H9 (cell line): ENCODE results near the gene OCSTAMP. TPM values are rescaled to one million over a fixed set of nuclear protein-coding genes. Genes with fewer than 3 reads are reported as not detected.

Experiments
- DNase-seq: peaks from one replicate; pipeline ENCODE4 v3.0.0-alpha.2; 2017
- H2AFZ ChIP-seq: one replicate; pipeline ENCODE4 v1.6.1; 2013; ENCODE audit warnings: mild to moderate bottlenecking, low read length, control low read depth, moderate library complexity
- H2AK5ac ChIP-seq: 2 replicates; pipeline ENCODE4 v1.6.1; 2013; ENCODE audit warnings: low read length, control low read depth, mixed read lengths; ENCODE audit not compliant: insufficient read length
- H2BK120ac ChIP-seq: one replicate; pipeline ENCODE4 v1.6.1; 2013; ENCODE audit warnings: low read depth, mild to moderate bottlenecking, low read length, control low read depth, inconsistent platforms; ENCODE audit not compliant: poor library complexity, severe bottlenecking
- H2BK12ac ChIP-seq: 2 replicates; pipeline ENCODE4 v1.6.1; 2013; ENCODE audit warnings: low read length, control low read depth, mixed read lengths, low read depth; ENCODE audit not compliant: insufficient read length
- H2BK15ac ChIP-seq: 2 replicates; pipeline ENCODE4 v1.6.1; 2013; ENCODE audit warnings: low read depth, low read length, control low read depth
- H2BK20ac ChIP-seq: one replicate; pipeline ENCODE4 v1.6.1; 2013; ENCODE audit warnings: low read depth, mild to moderate bottlenecking, low read length, control low read depth, inconsistent platforms; ENCODE audit not compliant: poor library complexity, severe bottlenecking
- H2BK5ac ChIP-seq: 2 replicates; pipeline ENCODE4 v1.6.1; 2013; ENCODE audit warnings: low read length, control low read depth, mixed read lengths; ENCODE audit not compliant: insufficient read length
- H3K14ac ChIP-seq: 2 replicates; pipeline ENCODE4 v1.6.1; 2013; ENCODE audit warnings: low read length, control low read depth; ENCODE audit not compliant: insufficient read depth
- H3K18ac ChIP-seq: 2 replicates; pipeline ENCODE4 v1.6.1; 2013; ENCODE audit warnings: low read depth, mild to moderate bottlenecking, mixed read lengths, low read length, control low read depth; ENCODE audit not compliant: insufficient read length
- H3K23ac ChIP-seq: 2 replicates; pipeline ENCODE4 v1.6.1; 2013; ENCODE audit warnings: low read length, control low read depth, mixed read lengths, low read depth; ENCODE audit not compliant: insufficient read length
- H3K23me2 ChIP-seq: 2 replicates; pipeline ENCODE4 v1.6.1; 2013; ENCODE audit warnings: low read depth, mild to moderate bottlenecking, mixed read lengths, low read length, control low read depth; ENCODE audit not compliant: insufficient read length, poor library complexity, severe bottlenecking
- H3K27ac ChIP-seq: 2 replicates; pipeline ENCODE4 v1.5.1; 2013; ENCODE audit warnings: low read length, control low read depth, mixed read lengths, low read depth; ENCODE audit not compliant: insufficient read length
- H3K27me3 ChIP-seq: 2 replicates; pipeline ENCODE4 v1.6.1; 2013; ENCODE audit warnings: low read length, control low read depth, inconsistent platforms; ENCODE audit not compliant: insufficient read depth
- H3K4ac ChIP-seq: 2 replicates; pipeline ENCODE4 v1.6.1; 2013; ENCODE audit warnings: low read depth, mild to moderate bottlenecking, control low read depth, inconsistent platforms, low read length, moderate library complexity
- H3K4me1 ChIP-seq: 2 replicates; pipeline ENCODE4 v1.6.1; 2013; ENCODE audit warnings: low read length, control low read depth, inconsistent platforms; ENCODE audit not compliant: insufficient read depth
- H3K4me2 ChIP-seq: 2 replicates; pipeline ENCODE4 v1.6.1; 2013; ENCODE audit warnings: low read length, control low read depth, mixed read lengths; ENCODE audit not compliant: insufficient read length, insufficient read depth
- H3K56ac ChIP-seq: 2 replicates; pipeline ENCODE4 v1.6.1; 2013; ENCODE audit warnings: low read depth, mild to moderate bottlenecking, mixed read lengths, low read length, control low read depth; ENCODE audit not compliant: insufficient read length
- H3K79me1 ChIP-seq: 2 replicates; pipeline ENCODE4 v1.6.1; 2013; ENCODE audit warnings: low read depth, mild to moderate bottlenecking, moderate library complexity, low read length, control low read depth, inconsistent platforms; ENCODE audit not compliant: insufficient read depth, poor library complexity, severe bottlenecking
- H3K79me2 ChIP-seq: 2 replicates; pipeline ENCODE4 v1.6.1; 2013; ENCODE audit warnings: low read length, control low read depth, inconsistent platforms; ENCODE audit not compliant: insufficient read depth
- H3K9ac ChIP-seq: 2 replicates; pipeline ENCODE4 v1.6.1; 2013; ENCODE audit warnings: low read length, control low read depth, mixed read lengths; ENCODE audit not compliant: insufficient read length; ENCODE audit errors: extremely low read depth
- H3K9me3 ChIP-seq: one replicate; pipeline ENCODE4 v1.6.1; 2013; ENCODE audit warnings: low read depth, low read length, inconsistent platforms; ENCODE audit not compliant: control insufficient read depth
- H3T11ph ChIP-seq: one replicate; pipeline ENCODE4 v1.6.1; 2013; ENCODE audit warnings: mild to moderate bottlenecking, low read length, control low read depth, inconsistent platforms
- H4K20me1 ChIP-seq: one replicate; pipeline ENCODE4 v1.6.1; 2013; ENCODE audit not compliant: control insufficient read depth, insufficient read length, insufficient read depth
- H4K5ac ChIP-seq: 2 replicates; pipeline ENCODE4 v1.6.1; 2013; ENCODE audit warnings: low read depth, mild to moderate bottlenecking, mixed read lengths, low read length, control low read depth; ENCODE audit not compliant: insufficient read length
- H4K8ac ChIP-seq: replicated peaks from 2 replicates; pipeline ENCODE4 v1.6.1; 2013; ENCODE audit warnings: low read length, control low read depth, mixed read lengths, low read depth; ENCODE audit not compliant: insufficient read length
- H4K91ac ChIP-seq: 2 replicates; pipeline ENCODE4 v1.6.1; 2013; ENCODE audit warnings: low read depth, mild to moderate bottlenecking, moderate library complexity, mixed read lengths, low read length, control low read depth; ENCODE audit not compliant: insufficient read length
- H3K27ac Mint-ChIP-seq, 3 experiments: 2 replicates in 2 of 3; 3 replicates in 1 of 3; pipeline ENCODE4 v1.8.0; 2020 to 2021; ENCODE audit warnings: mixed read lengths in 3 of 3, mild to moderate bottlenecking in 1 of 3, moderate library complexity in 1 of 3
- H3K27me3 Mint-ChIP-seq: 2 replicates; pipeline ENCODE4 v1.8.0; 2021; ENCODE audit warnings: low read depth, mild to moderate bottlenecking, moderate library complexity, mixed read lengths
- H3K36me3 Mint-ChIP-seq, 3 experiments: 2 replicates in 2 of 3; 3 replicates in 1 of 3; pipeline ENCODE4 v1.8.0; 2020 to 2021; ENCODE audit warnings: low read depth in 3 of 3, mixed read lengths in 3 of 3; ENCODE audit not compliant: insufficient read depth in 1 of 3
- H3K4me1 Mint-ChIP-seq, 2 experiments: 2 replicates each; pipeline ENCODE4 v1.8.0; 2020; ENCODE audit warnings: mixed read lengths in 2 of 2
- H3K4me3 Mint-ChIP-seq, 2 experiments: 2 replicates in 1 of 2; 3 replicates in 1 of 2; pipeline ENCODE4 v1.8.0; 2020 to 2021; ENCODE audit warnings: mild to moderate bottlenecking in 2 of 2, mixed read lengths in 2 of 2, moderate library complexity in 1 of 2
- H3K9me3 Mint-ChIP-seq, 2 experiments: 2 replicates in 1 of 2; 3 replicates in 1 of 2; pipeline ENCODE4 v1.8.0; 2020; ENCODE audit warnings: mild to moderate bottlenecking in 2 of 2, mixed read lengths in 2 of 2, moderate library complexity in 1 of 2
- WGBS: extraction: QIAGEN DNeasy Blood & Tissue Kit; methylation state at CpG from one replicate; pipeline ENCODE4 v1.1.7; 2013; ENCODE audit warnings: missing lambda C conversion rate, low lambda C conversion rate, mixed read lengths; ENCODE audit not compliant: insufficient read length; ENCODE audit errors: extremely low coverage; 5-methylcytosine and 5-hydroxymethylcytosine counted together
- total RNA-seq: library from RNA; stranded (reverse); gene quantifications from 2 replicates; pipeline ENCODE4 v1.2.1, GENCODE V29; 2021
- TF ChIP-seq, protein P1 (sequence below): fragments of 200-600 bp; sonication (generic); conservative IDR thresholded peaks from 3 replicates; pipeline ENCODE4 v1.8.0; 2021; ENCODE audit warnings: antibody characterized with exemption, mild to moderate bottlenecking

The OCSTAMP gene
- total RNA-seq, 1 experiment from 2014 or later = not detected

DNA sequence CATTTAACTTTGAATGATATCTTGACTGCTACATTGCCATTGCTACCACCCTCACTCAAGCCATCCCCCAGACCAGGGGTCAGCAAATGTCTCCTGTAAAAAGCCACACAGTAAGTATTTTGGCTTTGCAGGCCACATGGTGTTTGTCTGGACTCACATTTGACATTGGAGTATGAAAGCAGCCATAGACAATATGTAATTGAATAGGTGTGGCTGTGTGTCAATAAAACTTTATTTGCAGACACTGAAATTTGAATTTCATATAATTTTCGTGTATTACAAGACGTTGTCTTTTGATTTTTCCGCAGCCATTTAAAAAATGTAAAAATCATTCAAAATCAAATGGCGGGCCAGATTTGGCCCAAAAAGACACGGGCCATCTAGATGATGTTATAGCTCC lies 36.3 kb upstream of the OCSTAMP start:
- Mint-ChIP-seq H3K4me3 (no peak overlapping the region), H3K27ac (no peak overlapping the region), H3K27me3 (no peaks in the 10 kb centered on the region), H3K4me1 (peaks cover 32 to 33% of the 10 kb centered on the region in 2 experiments), H3K36me3 (peaks cover 0 to 16% (median 9%) of the 10 kb centered on the region in 3 experiments; a peak in 6 of 7 replicates), H3K9me3 (no peaks in the 10 kb centered on the region; a peak in 2 of 5 replicates)
- no peak overlapping the region for H3K9ac ChIP-seq
- no peaks in the 10 kb centered on the region for H3K79me1 ChIP-seq
- H3K4ac ChIP-seq = no peak overlapping the region
- no peak overlapping the region for H2BK12ac ChIP-seq
- WGBS = no CpG with 5 or more reads among the region's 5 CpGs
- no peak overlapping the region for H3K18ac ChIP-seq
- H4K20me1 ChIP-seq = no peaks in the 10 kb centered on the region
- H3K4me1 ChIP-seq = peaks cover 6% of the 10 kb centered on the region
- no peak overlapping the region for H2AK5ac ChIP-seq
- H3K23me2 ChIP-seq = no peaks in the 10 kb centered on the region
- H3K9me3 ChIP-seq = no peaks in the 10 kb centered on the region
- H2AFZ ChIP-seq = no peak overlapping the region
- no peaks in the 10 kb centered on the region for H3K27me3 ChIP-seq
- H3K56ac ChIP-seq = no peak overlapping the region
- TF ChIP-seq, protein P1, sequence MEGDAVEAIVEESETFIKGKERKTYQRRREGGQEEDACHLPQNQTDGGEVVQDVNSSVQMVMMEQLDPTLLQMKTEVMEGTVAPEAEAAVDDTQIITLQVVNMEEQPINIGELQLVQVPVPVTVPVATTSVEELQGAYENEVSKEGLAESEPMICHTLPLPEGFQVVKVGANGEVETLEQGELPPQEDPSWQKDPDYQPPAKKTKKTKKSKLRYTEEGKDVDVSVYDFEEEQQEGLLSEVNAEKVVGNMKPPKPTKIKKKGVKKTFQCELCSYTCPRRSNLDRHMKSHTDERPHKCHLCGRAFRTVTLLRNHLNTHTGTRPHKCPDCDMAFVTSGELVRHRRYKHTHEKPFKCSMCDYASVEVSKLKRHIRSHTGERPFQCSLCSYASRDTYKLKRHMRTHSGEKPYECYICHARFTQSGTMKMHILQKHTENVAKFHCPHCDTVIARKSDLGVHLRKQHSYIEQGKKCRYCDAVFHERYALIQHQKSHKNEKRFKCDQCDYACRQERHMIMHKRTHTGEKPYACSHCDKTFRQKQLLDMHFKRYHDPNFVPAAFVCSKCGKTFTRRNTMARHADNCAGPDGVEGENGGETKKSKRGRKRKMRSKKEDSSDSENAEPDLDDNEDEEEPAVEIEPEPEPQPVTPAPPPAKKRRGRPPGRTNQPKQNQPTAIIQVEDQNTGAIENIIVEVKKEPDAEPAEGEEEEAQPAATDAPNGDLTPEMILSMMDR = no peak
- H4K8ac ChIP-seq = no peak overlapping the region
- H3K79me2 ChIP-seq = no peaks in the 10 kb centered on the region
- H2BK15ac ChIP-seq = no peak overlapping the region
- no peak overlapping the region for H3K27ac ChIP-seq
- no peak overlapping the region for H4K91ac ChIP-seq
- no peak overlapping the region for H4K5ac ChIP-seq
- no peak overlapping the region for H3K23ac ChIP-seq
- no peak overlapping the region for H2BK120ac ChIP-seq
- no peak overlapping the region for H3T11ph ChIP-seq
- no peak for DNase-seq
- H2BK5ac ChIP-seq = no peak overlapping the region
- no peak overlapping the region for H2BK20ac ChIP-seq
- H3K4me2 ChIP-seq = no peak overlapping the region
- no peak overlapping the region for H3K14ac ChIP-seq
